WTC11 (cell line): ENCODE data around the gene MTMR2.

Source experiments
- TF ChIP-seq, protein P1 (sequence below): fragments of 200-600 bp; IDR thresholded peaks from 2 replicates; pipeline ENCODE4 v1.8.0; 2022; ENCODE audit warnings: antibody characterized with exemption
- TF ChIP-seq, protein P2 (sequence below): sonication (generic); formaldehyde crosslinking; IDR thresholded peaks from 2 replicates; pipeline ENCODE4 v1.8.1; 2023; ENCODE audit warnings: mild to moderate bottlenecking, missing genetic modification reagents
- TF ChIP-seq, protein P3 (sequence below): sonication (generic); formaldehyde crosslinking; conservative IDR thresholded peaks from 2 replicates; pipeline ENCODE4 v1.8.1; 2022; ENCODE audit warnings: mild to moderate bottlenecking, missing genetic modification reagents
- TF ChIP-seq, protein P4 (sequence below): sonication (generic); formaldehyde crosslinking; IDR thresholded peaks from 2 replicates; pipeline ENCODE4 v1.8.1; 2022; ENCODE audit warnings: mild to moderate bottlenecking, moderate library complexity, missing genetic modification reagents

DNA sequence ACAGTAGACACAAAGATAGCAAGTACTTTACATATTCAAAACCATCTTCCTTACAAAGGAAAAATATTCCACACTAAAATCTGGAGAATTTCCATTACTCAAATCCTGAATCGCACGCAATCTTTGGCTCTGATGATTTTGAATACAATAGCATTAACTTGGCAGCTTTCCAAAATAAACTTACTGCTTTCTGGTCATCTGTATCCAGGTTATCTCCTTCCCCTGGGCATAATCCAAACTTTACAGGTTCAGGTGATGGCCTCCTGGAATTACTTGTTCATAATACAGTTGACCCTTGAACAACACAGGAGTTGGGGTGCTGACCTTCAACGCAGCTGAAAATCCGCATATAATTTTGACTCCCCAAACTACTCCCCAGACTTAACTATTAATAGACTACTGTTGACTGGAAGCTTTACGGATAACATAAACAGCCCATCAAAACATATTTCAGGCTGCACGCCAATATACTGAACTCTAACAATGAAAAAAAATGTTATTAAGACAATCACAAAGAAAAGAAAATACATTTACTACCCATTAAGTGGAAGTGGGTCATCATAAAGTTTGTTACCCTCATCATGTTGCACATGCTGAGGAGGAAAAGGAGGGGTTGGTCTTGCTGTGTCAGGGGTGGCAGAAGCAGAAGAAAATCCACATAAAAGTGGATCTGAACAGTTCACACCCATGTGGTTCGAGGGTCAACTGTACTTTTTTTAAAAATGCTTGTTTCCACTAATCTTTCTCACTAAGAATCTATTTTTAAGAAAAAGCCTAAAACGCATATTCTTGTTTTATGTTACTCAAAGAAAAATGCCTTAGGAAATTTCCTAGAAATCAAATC lies 6.5 kb downstream of the MTMR2 start:
- TF ChIP-seq, protein P1, sequence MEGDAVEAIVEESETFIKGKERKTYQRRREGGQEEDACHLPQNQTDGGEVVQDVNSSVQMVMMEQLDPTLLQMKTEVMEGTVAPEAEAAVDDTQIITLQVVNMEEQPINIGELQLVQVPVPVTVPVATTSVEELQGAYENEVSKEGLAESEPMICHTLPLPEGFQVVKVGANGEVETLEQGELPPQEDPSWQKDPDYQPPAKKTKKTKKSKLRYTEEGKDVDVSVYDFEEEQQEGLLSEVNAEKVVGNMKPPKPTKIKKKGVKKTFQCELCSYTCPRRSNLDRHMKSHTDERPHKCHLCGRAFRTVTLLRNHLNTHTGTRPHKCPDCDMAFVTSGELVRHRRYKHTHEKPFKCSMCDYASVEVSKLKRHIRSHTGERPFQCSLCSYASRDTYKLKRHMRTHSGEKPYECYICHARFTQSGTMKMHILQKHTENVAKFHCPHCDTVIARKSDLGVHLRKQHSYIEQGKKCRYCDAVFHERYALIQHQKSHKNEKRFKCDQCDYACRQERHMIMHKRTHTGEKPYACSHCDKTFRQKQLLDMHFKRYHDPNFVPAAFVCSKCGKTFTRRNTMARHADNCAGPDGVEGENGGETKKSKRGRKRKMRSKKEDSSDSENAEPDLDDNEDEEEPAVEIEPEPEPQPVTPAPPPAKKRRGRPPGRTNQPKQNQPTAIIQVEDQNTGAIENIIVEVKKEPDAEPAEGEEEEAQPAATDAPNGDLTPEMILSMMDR: no peak
- TF ChIP-seq, protein P2, sequence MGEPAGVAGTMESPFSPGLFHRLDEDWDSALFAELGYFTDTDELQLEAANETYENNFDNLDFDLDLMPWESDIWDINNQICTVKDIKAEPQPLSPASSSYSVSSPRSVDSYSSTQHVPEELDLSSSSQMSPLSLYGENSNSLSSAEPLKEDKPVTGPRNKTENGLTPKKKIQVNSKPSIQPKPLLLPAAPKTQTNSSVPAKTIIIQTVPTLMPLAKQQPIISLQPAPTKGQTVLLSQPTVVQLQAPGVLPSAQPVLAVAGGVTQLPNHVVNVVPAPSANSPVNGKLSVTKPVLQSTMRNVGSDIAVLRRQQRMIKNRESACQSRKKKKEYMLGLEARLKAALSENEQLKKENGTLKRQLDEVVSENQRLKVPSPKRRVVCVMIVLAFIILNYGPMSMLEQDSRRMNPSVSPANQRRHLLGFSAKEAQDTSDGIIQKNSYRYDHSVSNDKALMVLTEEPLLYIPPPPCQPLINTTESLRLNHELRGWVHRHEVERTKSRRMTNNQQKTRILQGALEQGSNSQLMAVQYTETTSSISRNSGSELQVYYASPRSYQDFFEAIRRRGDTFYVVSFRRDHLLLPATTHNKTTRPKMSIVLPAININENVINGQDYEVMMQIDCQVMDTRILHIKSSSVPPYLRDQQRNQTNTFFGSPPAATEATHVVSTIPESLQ: no peak
- TF ChIP-seq, protein P3, sequence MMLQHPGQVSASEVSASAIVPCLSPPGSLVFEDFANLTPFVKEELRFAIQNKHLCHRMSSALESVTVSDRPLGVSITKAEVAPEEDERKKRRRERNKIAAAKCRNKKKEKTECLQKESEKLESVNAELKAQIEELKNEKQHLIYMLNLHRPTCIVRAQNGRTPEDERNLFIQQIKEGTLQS: no peak
- TF ChIP-seq, protein P4, sequence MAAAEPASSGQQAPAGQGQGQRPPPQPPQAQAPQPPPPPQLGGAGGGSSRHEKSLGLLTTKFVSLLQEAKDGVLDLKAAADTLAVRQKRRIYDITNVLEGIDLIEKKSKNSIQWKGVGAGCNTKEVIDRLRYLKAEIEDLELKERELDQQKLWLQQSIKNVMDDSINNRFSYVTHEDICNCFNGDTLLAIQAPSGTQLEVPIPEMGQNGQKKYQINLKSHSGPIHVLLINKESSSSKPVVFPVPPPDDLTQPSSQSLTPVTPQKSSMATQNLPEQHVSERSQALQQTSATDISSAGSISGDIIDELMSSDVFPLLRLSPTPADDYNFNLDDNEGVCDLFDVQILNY (CRISPR knock-in tag): no peak
